PFSK-1 (cell line): ENCODE data around the gene ZNF627.

ENCODE experiments used
- REST ChIP-seq, 2 experiments: IDR thresholded peaks; 2 replicates each; pipeline versions ENCODE4 v1.6.1 to v1.8.0; 2011 to 2012; ENCODE audit warnings: low read depth in 2 of 2, low read length in 2 of 2, control low read depth in 1 of 2, inconsistent platforms in 1 of 2, mild to moderate bottlenecking in 1 of 2, moderate library complexity in 1 of 2; ENCODE audit not compliant: insufficient read depth in 1 of 2
- TAF1 ChIP-seq: IDR thresholded peaks from 2 replicates; pipeline ENCODE4 v1.6.1; 2012; ENCODE audit warnings: low read length, control low read depth, borderline replicate concordance; ENCODE audit not compliant: insufficient read depth

- TF ChIP-seq REST (IDR thresholded peaks at IDR 0.05; ENCODE audit: insufficient read depth in 1 of 2, low read depth in 2 of 2, low read length in 2 of 2), result no peak
- TF ChIP-seq TAF1, result no peak
These were observed 15.5 kb upstream of the ZNF627 start for GRCh38 chr19:11581740-11582139.
